Activated CD4-positive, alpha-beta T cell treated with anti-CD3 and anti-CD28 coated beads, Interleukin-2, amount 10 ng/mL, durations not matched to agents 24 days and 14 days (primary cell): ENCODE measurements around the gene PREB. TPM values are rescaled to one million over a fixed set of nuclear protein-coding genes. Genes with fewer than 3 reads are reported as not detected.

Experiments used
- DNase-seq: peaks from one replicate; pipeline ENCODE4 v3.0.0; 2022
- H3K27ac Mint-ChIP-seq: one replicate; pipeline ENCODE4 v1.8.0; 2022; ENCODE audit warnings: mild to moderate bottlenecking, mixed read lengths
- H3K27me3 Mint-ChIP-seq: one replicate; pipeline ENCODE4 v1.8.0; 2022; ENCODE audit warnings: mixed read lengths
- H3K36me3 Mint-ChIP-seq: one replicate; pipeline ENCODE4 v1.8.0; 2022; ENCODE audit warnings: low read depth, mild to moderate bottlenecking, mixed read lengths
- H3K4me1 Mint-ChIP-seq: one replicate; pipeline ENCODE4 v1.8.0; 2021; ENCODE audit warnings: mixed read lengths
- H3K4me3 Mint-ChIP-seq: one replicate; pipeline ENCODE4 v1.8.0; 2022; ENCODE audit warnings: mild to moderate bottlenecking, moderate library complexity, mixed read lengths
- H3K9me3 Mint-ChIP-seq: one replicate; pipeline ENCODE4 v1.8.0; 2021; ENCODE audit warnings: mixed read lengths
- intact Hi-C: fragments of 100-400 bp; cut with micrococcal nuclease; formaldehyde crosslinking; loops from one replicate; pipeline ENCODE4 v1.15.1; 2023
- total RNA-seq: library from RNA; stranded (reverse); gene quantifications from 2 replicates; pipeline ENCODE4 v1.2.3, GENCODE V29; 2022

The PREB gene
- total RNA-seq, 1 donor from 2014 or later: 88.3 TPM

GRCh38 chr2:27162151-27163121, 28.0 kb upstream of the PREB start:
- Mint-ChIP-seq H3K4me3 (no peak overlapping the region), H3K36me3 (no peaks in the 10 kb centered on the region), H3K27ac (no peak overlapping the region), H3K4me1 (no peaks in the 10 kb centered on the region), H3K27me3 (no peaks in the 10 kb centered on the region), H3K9me3 (no peaks in the 10 kb centered on the region)
- intact Hi-C loops: no loop called here
- no peak for DNase-seq

GRCh38 chr2:27160191-27160590, 25.8 kb upstream of the PREB start:
- peaks cover 1% of the 10 kb centered on the region for H3K27me3 Mint-ChIP-seq
- H3K27ac Mint-ChIP-seq: no peak overlapping the region
- H3K9me3 Mint-ChIP-seq: no peaks in the 10 kb centered on the region
- no peaks in the 10 kb centered on the region for H3K4me1 Mint-ChIP-seq
- H3K36me3 Mint-ChIP-seq: no peaks in the 10 kb centered on the region
- intact Hi-C loops: no loop called here
- DNase-seq: no peak
- no peak overlapping the region for H3K4me3 Mint-ChIP-seq

- no peaks in the 10 kb centered on the region for H3K9me3 Mint-ChIP-seq
- peaks cover 1% of the 10 kb centered on the region for H3K27me3 Mint-ChIP-seq
- intact Hi-C loops: no loop called here
- no peak overlapping the region for H3K27ac Mint-ChIP-seq
- no peaks in the 10 kb centered on the region for H3K4me1 Mint-ChIP-seq
- no peaks in the 10 kb centered on the region for H3K36me3 Mint-ChIP-seq
- DNase-seq: no peak
- H3K4me3 Mint-ChIP-seq: no peak overlapping the region
These were observed 24.8 kb upstream of the PREB start for GRCh38 chr2:27159271-27159670.

- intact Hi-C loops: no loop called here
- H3K27me3 Mint-ChIP-seq: peaks cover 1% of the 10 kb centered on the region
- no peak overlapping the region for H3K4me3 Mint-ChIP-seq
- no peaks in the 10 kb centered on the region for H3K9me3 Mint-ChIP-seq
- H3K36me3 Mint-ChIP-seq: no peaks in the 10 kb centered on the region
- no peak overlapping the region for H3K27ac Mint-ChIP-seq
- DNase-seq: no peak
- no peaks in the 10 kb centered on the region for H3K4me1 Mint-ChIP-seq
These were observed 24.0 kb upstream of the PREB start for GRCh38 chr2:27158468-27158867.

GRCh38 chr2:27155069-27155520, 20.7 kb upstream of the PREB start:
- H3K9me3 Mint-ChIP-seq: no peaks in the 10 kb centered on the region
- H3K27ac Mint-ChIP-seq: no peak overlapping the region
- H3K27me3 Mint-ChIP-seq: peaks cover 3% of the 10 kb centered on the region
- no peaks in the 10 kb centered on the region for H3K36me3 Mint-ChIP-seq
- intact Hi-C loops: no loop called here
- no peak overlapping the region for H3K4me3 Mint-ChIP-seq
- peaks cover 5% of the 10 kb centered on the region for H3K4me1 Mint-ChIP-seq
- DNase-seq: no peak

GRCh38 chr2:27154488-27154887, 20.1 kb upstream of the PREB start:
- H3K4me3 Mint-ChIP-seq: no peak overlapping the region
- H3K4me1 Mint-ChIP-seq: peaks cover 5% of the 10 kb centered on the region
- peaks cover 3% of the 10 kb centered on the region for H3K27me3 Mint-ChIP-seq
- intact Hi-C loops: no loop called here
- no peaks in the 10 kb centered on the region for H3K9me3 Mint-ChIP-seq
- DNase-seq: no peak
- no peak overlapping the region for H3K27ac Mint-ChIP-seq
- no peaks in the 10 kb centered on the region for H3K36me3 Mint-ChIP-seq

- Mint-ChIP-seq H3K9me3 (no peaks in the 10 kb centered on the region), H3K27me3 (peaks cover 3% of the 10 kb centered on the region), H3K27ac (no peak overlapping the region), H3K4me3 (no peak overlapping the region), H3K36me3 (no peaks in the 10 kb centered on the region), H3K4me1 (peaks cover 5% of the 10 kb centered on the region)
- intact Hi-C loops: no loop called here
- DNase-seq: no peak
These were observed 18.5 kb upstream of the PREB start for GRCh38 chr2:27152796-27153464.

- intact Hi-C loops: no loop called here
- no peak overlapping the region for H3K4me3 Mint-ChIP-seq
- no peaks in the 10 kb centered on the region for H3K9me3 Mint-ChIP-seq
- H3K27me3 Mint-ChIP-seq: peaks cover 2% of the 10 kb centered on the region
- no peak for DNase-seq
- H3K36me3 Mint-ChIP-seq: no peaks in the 10 kb centered on the region
- H3K4me1 Mint-ChIP-seq: peaks cover 5% of the 10 kb centered on the region
- H3K27ac Mint-ChIP-seq: no peak overlapping the region
These were observed 17.8 kb upstream of the PREB start for GRCh38 chr2:27152102-27152795.

GRCh38 chr2:27150639-27151230, 16.3 kb upstream of the PREB start:
- Mint-ChIP-seq H3K27ac (no peak overlapping the region), H3K9me3 (no peaks in the 10 kb centered on the region), H3K27me3 (peaks cover 2% of the 10 kb centered on the region), H3K36me3 (no peaks in the 10 kb centered on the region), H3K4me1 (peaks cover 5% of the 10 kb centered on the region), H3K4me3 (no peak overlapping the region)
- no peak for DNase-seq
- intact Hi-C loops: no loop called here

- no peak for DNase-seq
- intact Hi-C loops: no loop called here
- no peak overlapping the region for H3K4me3 Mint-ChIP-seq
- no peak overlapping the region for H3K27ac Mint-ChIP-seq
- no peaks in the 10 kb centered on the region for H3K9me3 Mint-ChIP-seq
- H3K36me3 Mint-ChIP-seq: no peaks in the 10 kb centered on the region
- H3K4me1 Mint-ChIP-seq: peaks cover 5% of the 10 kb centered on the region
- peaks cover 3% of the 10 kb centered on the region for H3K27me3 Mint-ChIP-seq
These were observed 15.4 kb upstream of the PREB start for GRCh38 chr2:27149570-27150405.

GRCh38 chr2:27148801-27149439, 14.5 kb upstream of the PREB start, which contains the start of gene TCF23:
Gene TCF23, plus strand, starts transcription at chr2:27149004. Its CDS starts 130 bp downstream, at chr2:27149134.
- peaks cover 6% of the 10 kb centered on the region for H3K27me3 Mint-ChIP-seq
- H3K4me3 Mint-ChIP-seq: no peak within 1 kb of the TSS
- H3K36me3 Mint-ChIP-seq: no peaks in the 10 kb centered on the region
- no peak for DNase-seq
- H3K9me3 Mint-ChIP-seq: no peaks in the 10 kb centered on the region
- intact Hi-C loops: no loop called here
- H3K27ac Mint-ChIP-seq: no peak within 1 kb of the TSS
- H3K4me1 Mint-ChIP-seq: peaks cover 5% of the 10 kb centered on the region

- Mint-ChIP-seq H3K4me3 (no peak overlapping the region), H3K9me3 (no peaks in the 10 kb centered on the region), H3K27ac (no peak overlapping the region), H3K4me1 (peaks cover 5% of the 10 kb centered on the region), H3K27me3 (peaks cover 15% of the 10 kb centered on the region), H3K36me3 (no peaks in the 10 kb centered on the region)
- intact Hi-C loops: no loop called here
- no peak for DNase-seq
These were observed 13.5 kb upstream of the PREB start for GRCh38 chr2:27147935-27148334.
